Stimulated activated naive CD8-positive, alpha-beta T cell treated with anti-CD3 and anti-CD28 coated beads, Interleukin-15, Interleukin-2, amounts not matched to agents 100 ng/mL and 50 ng/mL, for 24 hours (primary cell): ENCODE measurements around the gene PDYN.

Source experiments
- H3K27ac Mint-ChIP-seq: one replicate; pipeline ENCODE4 v1.8.0; 2021; ENCODE audit warnings: mild to moderate bottlenecking, mixed read lengths
- H3K27me3 Mint-ChIP-seq: one replicate; pipeline ENCODE4 v1.8.0; 2021; ENCODE audit warnings: mixed read lengths
- H3K36me3 Mint-ChIP-seq: one replicate; pipeline ENCODE4 v1.8.0; 2021; ENCODE audit warnings: low read depth, mixed read lengths
- H3K4me1 Mint-ChIP-seq: one replicate; pipeline ENCODE4 v1.8.0; 2021; ENCODE audit warnings: low read depth, mixed read lengths
- H3K4me3 Mint-ChIP-seq: one replicate; pipeline ENCODE4 v1.8.0; 2021; ENCODE audit warnings: mild to moderate bottlenecking, mixed read lengths
- H3K9me3 Mint-ChIP-seq: one replicate; pipeline ENCODE4 v1.8.0; 2021; ENCODE audit warnings: mixed read lengths

The PDYN gene

GRCh38 chr20:2002365-2002764 lies 8.5 kb upstream of the PDYN start:
- Mint-ChIP-seq H3K27me3 (peaks cover 36% of the 10 kb centered on the region), H3K27ac (no peak overlapping the region), H3K36me3 (no peaks in the 10 kb centered on the region), H3K4me1 (no peaks in the 10 kb centered on the region), H3K9me3 (no peaks in the 10 kb centered on the region), H3K4me3 (no peak overlapping the region)

GRCh38 chr20:2001119-2001518 lies 7.3 kb upstream of the PDYN start:
- H3K4me3 Mint-ChIP-seq: no peak overlapping the region

GRCh38 chr20:2000285-2000684 lies 6.4 kb upstream of the PDYN start:
- Mint-ChIP-seq H3K4me1 (no peaks in the 10 kb centered on the region), H3K4me3 (no peak overlapping the region)

More at GRCh38 chr20:2001119-2001518, 7.3 kb upstream of the PDYN start:
- Mint-ChIP-seq H3K4me1 (no peaks in the 10 kb centered on the region), H3K27me3 (peaks cover 36% of the 10 kb centered on the region), H3K27ac (no peak overlapping the region), H3K9me3 (no peaks in the 10 kb centered on the region), H3K36me3 (no peaks in the 10 kb centered on the region)

GRCh38 chr20:1998715-1999114 lies 4.9 kb upstream of the PDYN start:
- Mint-ChIP-seq H3K9me3 (no peaks in the 10 kb centered on the region), H3K4me1 (no peaks in the 10 kb centered on the region), H3K27me3 (peaks cover 51% of the 10 kb centered on the region), H3K4me3 (no peak overlapping the region), H3K27ac (no peak overlapping the region), H3K36me3 (no peaks in the 10 kb centered on the region)

More at GRCh38 chr20:2000285-2000684, 6.4 kb upstream of the PDYN start:
- Mint-ChIP-seq H3K27me3 (peaks cover 40% of the 10 kb centered on the region), H3K36me3 (no peaks in the 10 kb centered on the region), H3K27ac (no peak overlapping the region), H3K9me3 (no peaks in the 10 kb centered on the region)

- H3K9me3 Mint-ChIP-seq: no peaks in the 10 kb centered on the region
- no peak overlapping the region for H3K27ac Mint-ChIP-seq
- H3K27me3 Mint-ChIP-seq: peaks cover 54% of the 10 kb centered on the region
- H3K4me1 Mint-ChIP-seq: no peaks in the 10 kb centered on the region
- no peak overlapping the region for H3K4me3 Mint-ChIP-seq
- H3K36me3 Mint-ChIP-seq: no peaks in the 10 kb centered on the region
Measured at GRCh38 chr20:1998193-1998520, 4.3 kb upstream of the PDYN start.

GRCh38 chr20:1997483-1998192 lies 3.8 kb upstream of the PDYN start:
- Mint-ChIP-seq H3K36me3 (no peaks in the 10 kb centered on the region), H3K27ac (no peak overlapping the region), H3K4me3 (no peak overlapping the region), H3K27me3 (peaks cover 58% of the 10 kb centered on the region), H3K4me1 (no peaks in the 10 kb centered on the region), H3K9me3 (no peaks in the 10 kb centered on the region)

- Mint-ChIP-seq H3K4me3 (no peak overlapping the region), H3K4me1 (no peaks in the 10 kb centered on the region), H3K27me3 (peaks cover 67% of the 10 kb centered on the region), H3K36me3 (no peaks in the 10 kb centered on the region), H3K27ac (no peak overlapping the region), H3K9me3 (no peaks in the 10 kb centered on the region)
Measured at GRCh38 chr20:1995531-1996310, 1.9 kb upstream of the PDYN start.

- Mint-ChIP-seq H3K4me3 (no peak overlapping the region), H3K9me3 (no peaks in the 10 kb centered on the region), H3K27me3 (peaks cover 72% of the 10 kb centered on the region), H3K36me3 (no peaks in the 10 kb centered on the region), H3K4me1 (no peaks in the 10 kb centered on the region), H3K27ac (no peak overlapping the region)
Measured at GRCh38 chr20:1994627-1995026, 769 bp upstream of the PDYN start.

- no peaks in the 10 kb centered on the region for H3K4me1 Mint-ChIP-seq
- H3K27ac Mint-ChIP-seq: no peak overlapping the region
- H3K36me3 Mint-ChIP-seq: no peaks in the 10 kb centered on the region
- H3K4me3 Mint-ChIP-seq: no peak overlapping the region
- peaks cover 59% of the 10 kb centered on the region for H3K27me3 Mint-ChIP-seq
- no peaks in the 10 kb centered on the region for H3K9me3 Mint-ChIP-seq
Measured at GRCh38 chr20:1992359-1993110, 1.3 kb downstream of the PDYN start.

GRCh38 chr20:1987826-1988225 lies 6.0 kb downstream of the PDYN start:
- Mint-ChIP-seq H3K9me3 (no peaks in the 10 kb centered on the region), H3K27me3 (peaks cover 50% of the 10 kb centered on the region), H3K27ac (no peak overlapping the region), H3K4me3 (no peak overlapping the region), H3K4me1 (no peaks in the 10 kb centered on the region), H3K36me3 (no peaks in the 10 kb centered on the region)

- H3K4me1 Mint-ChIP-seq: no peaks in the 10 kb centered on the region
- H3K27ac Mint-ChIP-seq: no peak overlapping the region
- no peaks in the 10 kb centered on the region for H3K36me3 Mint-ChIP-seq
- no peak overlapping the region for H3K4me3 Mint-ChIP-seq
- H3K9me3 Mint-ChIP-seq: no peaks in the 10 kb centered on the region
- H3K27me3 Mint-ChIP-seq: peaks cover 50% of the 10 kb centered on the region
Measured at GRCh38 chr20:1983301-1983700, 10.6 kb downstream of the PDYN start.

GRCh38 chr20:1982686-1983085 lies 11.2 kb downstream of the PDYN start:
- Mint-ChIP-seq H3K4me1 (no peaks in the 10 kb centered on the region), H3K4me3 (no peak overlapping the region), H3K27ac (no peak overlapping the region), H3K36me3 (no peaks in the 10 kb centered on the region), H3K9me3 (no peaks in the 10 kb centered on the region), H3K27me3 (peaks cover 54% of the 10 kb centered on the region)

GRCh38 chr20:1979106-1979778 lies 14.6 kb downstream of the PDYN start:
- Mint-ChIP-seq H3K27me3 (peaks cover 41% of the 10 kb centered on the region), H3K36me3 (no peaks in the 10 kb centered on the region), H3K4me1 (no peaks in the 10 kb centered on the region), H3K4me3 (no peak overlapping the region), H3K9me3 (no peaks in the 10 kb centered on the region), H3K27ac (no peak overlapping the region)

- Mint-ChIP-seq H3K9me3 (no peaks in the 10 kb centered on the region), H3K4me1 (no peaks in the 10 kb centered on the region), H3K27ac (no peak overlapping the region), H3K27me3 (peaks cover 38% of the 10 kb centered on the region), H3K4me3 (no peak overlapping the region), H3K36me3 (no peaks in the 10 kb centered on the region)
Measured at GRCh38 chr20:1975291-1975690, 18.6 kb downstream of the PDYN start.
